ENCODE data around the gene ATOH8.
"Not testable (repeated sequence)": the region's sequence is repeated elsewhere in the genome, so short reads cannot be mapped to it uniquely, and the experiment has no call there.

ATOH8 gene

DNA sequence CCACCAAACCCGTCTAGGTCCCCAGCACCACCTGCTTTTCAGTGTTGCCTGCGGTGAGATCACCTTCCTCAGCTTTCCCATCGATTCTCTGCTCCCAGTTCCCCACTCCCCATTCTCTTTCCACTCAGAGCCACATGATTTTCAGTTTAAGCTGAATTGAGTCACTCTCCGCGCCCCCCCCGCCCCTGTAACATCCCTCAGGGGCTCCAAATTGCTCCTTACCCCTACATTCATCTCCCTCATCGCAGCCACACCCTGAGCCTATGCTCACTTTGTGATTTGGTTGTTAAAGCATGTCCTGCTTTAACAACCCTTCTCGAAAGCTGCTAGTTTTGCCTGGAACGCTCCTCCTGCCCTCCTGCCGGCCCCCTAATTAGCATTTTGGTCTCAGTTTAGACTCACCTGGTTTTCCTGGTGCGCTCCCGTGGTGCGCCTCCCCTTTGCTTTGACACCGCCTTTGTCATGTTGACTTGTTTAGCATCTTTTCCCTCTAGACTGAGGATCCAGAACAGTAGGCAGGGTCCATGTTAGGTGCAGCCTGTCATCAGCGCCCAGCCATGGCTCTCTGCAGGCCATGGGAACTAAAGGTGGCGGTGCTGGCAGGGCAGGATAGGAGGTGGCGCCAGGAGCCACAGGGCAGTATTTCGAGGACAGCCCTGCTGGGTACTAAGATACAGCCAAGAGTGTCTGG lies 74.2 kb downstream of the ATOH8 start:
- TF ChIP-seq, protein P1, sequence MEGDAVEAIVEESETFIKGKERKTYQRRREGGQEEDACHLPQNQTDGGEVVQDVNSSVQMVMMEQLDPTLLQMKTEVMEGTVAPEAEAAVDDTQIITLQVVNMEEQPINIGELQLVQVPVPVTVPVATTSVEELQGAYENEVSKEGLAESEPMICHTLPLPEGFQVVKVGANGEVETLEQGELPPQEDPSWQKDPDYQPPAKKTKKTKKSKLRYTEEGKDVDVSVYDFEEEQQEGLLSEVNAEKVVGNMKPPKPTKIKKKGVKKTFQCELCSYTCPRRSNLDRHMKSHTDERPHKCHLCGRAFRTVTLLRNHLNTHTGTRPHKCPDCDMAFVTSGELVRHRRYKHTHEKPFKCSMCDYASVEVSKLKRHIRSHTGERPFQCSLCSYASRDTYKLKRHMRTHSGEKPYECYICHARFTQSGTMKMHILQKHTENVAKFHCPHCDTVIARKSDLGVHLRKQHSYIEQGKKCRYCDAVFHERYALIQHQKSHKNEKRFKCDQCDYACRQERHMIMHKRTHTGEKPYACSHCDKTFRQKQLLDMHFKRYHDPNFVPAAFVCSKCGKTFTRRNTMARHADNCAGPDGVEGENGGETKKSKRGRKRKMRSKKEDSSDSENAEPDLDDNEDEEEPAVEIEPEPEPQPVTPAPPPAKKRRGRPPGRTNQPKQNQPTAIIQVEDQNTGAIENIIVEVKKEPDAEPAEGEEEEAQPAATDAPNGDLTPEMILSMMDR (IDR thresholded peaks at IDR 0.05; ENCODE audit: extremely low read depth, missing control alignments): no peak

GRCh38 chr2:85828725-85829124 lies 74.9 kb downstream of the ATOH8 start:
- DNase-seq (ENCODE audit: low spot score): no peak
- TF ChIP-seq, protein P1 (IDR thresholded peaks at IDR 0.05; ENCODE audit: extremely low read depth, missing control alignments): no peak

More for the DNA sequence above, 74.2 kb downstream of the ATOH8 start:
- DNase-seq (ENCODE audit: low spot score): no peak

DNA sequence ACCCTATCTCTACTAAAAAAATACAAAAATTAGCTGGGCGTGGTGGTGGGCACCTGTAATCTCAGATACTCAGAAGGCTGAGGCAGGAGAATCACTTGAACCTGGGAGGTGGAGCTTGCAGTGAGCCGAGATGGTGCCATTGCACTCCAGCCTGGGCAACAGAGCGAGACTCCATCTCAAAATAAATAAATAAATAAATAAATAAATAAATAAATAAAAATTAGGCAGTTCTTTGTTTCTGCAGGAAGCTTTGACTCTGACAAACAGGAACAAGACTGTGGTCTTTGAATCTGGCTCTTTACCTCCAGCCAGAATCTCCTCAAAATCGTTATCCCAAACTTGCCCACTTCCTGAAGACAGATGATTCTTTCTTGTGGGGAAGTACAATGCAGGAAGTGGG lies 75.6 kb downstream of the ATOH8 start:
- not testable (repeated sequence) for DNase-seq (ENCODE audit: low spot score)

DNA sequence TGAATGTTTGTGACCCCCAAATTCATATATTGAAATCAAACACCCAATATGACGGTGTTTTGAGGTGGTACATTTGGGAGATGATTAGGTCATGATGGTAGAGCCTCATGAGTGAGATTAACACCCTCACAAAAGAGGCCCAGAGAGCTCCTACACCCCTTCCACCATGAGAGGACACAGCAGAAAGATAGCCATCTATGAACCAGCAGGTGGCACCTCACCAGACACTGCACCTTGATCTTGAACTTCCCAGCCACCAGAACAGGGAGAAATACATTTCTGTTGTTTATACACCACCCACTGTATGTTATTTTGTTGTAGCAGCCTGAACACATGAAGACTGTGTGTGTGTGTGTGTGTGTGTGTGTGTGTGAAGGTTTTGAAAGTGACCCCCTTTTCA lies 76.9 kb downstream of the ATOH8 start:
- DNase-seq (ENCODE audit: low spot score): no peak
- TF ChIP-seq, protein P1 (IDR thresholded peaks at IDR 0.05; ENCODE audit: extremely low read depth, missing control alignments): no peak

DNA sequence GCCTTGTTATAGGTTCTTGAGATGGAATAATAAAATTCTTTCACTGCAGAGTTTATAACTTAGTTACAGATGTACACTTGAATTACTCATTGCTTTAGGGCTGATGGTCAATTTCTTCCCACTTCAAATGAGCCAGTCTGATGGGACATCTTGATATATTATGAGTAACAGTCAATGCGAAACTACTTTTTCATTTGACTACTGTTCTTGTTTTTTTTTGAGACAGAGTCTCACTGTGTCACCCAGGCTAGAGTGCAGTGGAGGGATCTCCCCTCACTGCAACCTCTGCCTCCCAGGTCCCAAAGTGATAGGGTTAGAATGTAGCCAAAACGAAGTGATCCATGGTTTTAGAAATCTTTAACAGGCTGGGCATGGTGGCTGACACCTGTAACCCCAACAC lies 77.9 kb downstream of the ATOH8 start:
- no peak for DNase-seq (ENCODE audit: low spot score)
- TF ChIP-seq, protein P1 (IDR thresholded peaks at IDR 0.05; ENCODE audit: extremely low read depth, missing control alignments): no peak

DNA sequence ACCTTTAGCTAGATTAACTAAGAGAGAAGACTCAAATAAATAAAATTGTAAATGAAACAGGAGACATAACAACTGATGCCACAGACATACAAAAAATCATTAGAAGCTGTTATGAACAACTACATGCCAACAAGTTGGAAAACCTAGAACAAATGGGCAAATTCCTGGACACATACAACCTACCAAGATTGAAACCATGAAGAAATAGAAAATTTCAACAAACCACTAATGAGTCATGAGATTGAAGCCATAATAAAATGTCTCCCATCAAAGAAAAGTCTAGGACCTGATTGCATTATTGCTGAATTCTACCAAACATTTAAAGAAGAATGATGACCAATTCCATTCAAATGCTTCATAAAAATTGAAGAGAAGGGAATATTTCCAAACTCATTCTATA lies 80.7 kb downstream of the ATOH8 start:
- TF ChIP-seq, protein P1 (IDR thresholded peaks at IDR 0.05; ENCODE audit: extremely low read depth, missing control alignments): no peak
- no peak for DNase-seq (ENCODE audit: low spot score)
